ENCODE data around the gene SH3RF2. TPM values are rescaled to one million over a fixed set of nuclear protein-coding genes. Genes with fewer than 3 reads are reported as not detected.

SH3RF2 gene
- total RNA-seq, 2 experiments from 2014 or later = not detected

DNA sequence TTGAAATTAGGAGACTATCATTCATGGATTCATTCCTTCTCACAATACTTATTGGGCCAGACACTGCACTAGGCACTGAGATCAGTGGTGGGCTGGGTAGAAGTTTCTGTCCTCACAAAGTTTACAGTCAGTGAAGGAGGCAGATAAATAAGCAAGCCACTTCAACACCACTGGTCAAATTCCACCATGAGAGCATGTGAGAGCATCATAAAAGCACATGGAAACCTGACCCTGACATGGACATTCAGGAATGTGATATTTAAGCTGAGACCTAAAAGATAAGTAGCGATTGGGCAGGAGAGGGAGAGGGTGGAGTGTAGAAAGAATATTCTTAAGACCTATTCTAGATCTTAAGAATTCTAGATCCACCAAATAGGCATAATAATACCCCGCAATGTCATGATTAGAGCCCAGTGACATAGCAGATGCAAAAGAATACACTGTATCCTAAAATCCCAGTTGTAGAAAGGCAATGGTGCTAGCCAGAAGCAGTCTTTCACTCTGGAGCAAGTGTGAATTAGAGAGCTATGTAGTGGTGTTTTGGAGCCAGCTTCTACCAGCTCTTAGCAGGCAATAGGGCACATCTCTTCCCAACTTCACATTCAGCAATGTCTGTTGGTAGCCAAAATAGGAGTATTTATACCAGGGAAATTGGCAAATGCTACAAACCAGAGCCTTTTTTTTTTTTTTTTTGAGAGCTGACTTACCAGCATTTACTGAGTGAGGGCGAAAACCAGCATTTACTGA lies 46.4 kb downstream of the SH3RF2 start:
- no TSS peak for BruUV-seq (replicated peaks)
- Histone ChIP-seq H3K4me1 (ENCODE audit: insufficient read depth, low read length, poor library complexity, severe bottlenecking) (no peaks in the 10 kb centered on the region), H3K4me3 (ENCODE audit: low read depth, low read length, poor library complexity, severe bottlenecking) (no peak overlapping the region), H2AFZ (ENCODE audit: low read length) (no peak overlapping the region), H3K27ac (ENCODE audit: low read depth, low read length, poor library complexity, severe bottlenecking) (no peak overlapping the region), H3K36me3 (ENCODE audit: insufficient read depth, low read length) (no peaks in the 10 kb centered on the region), H4K20me1 (ENCODE audit: insufficient read depth, low read length) (no peaks in the 10 kb centered on the region), H3K4me2 (ENCODE audit: low read length) (no peak overlapping the region), H3K79me2 (ENCODE audit: insufficient read depth, low read depth, low read length) (no peaks in the 10 kb centered on the region), H3K9me2 (ENCODE audit: insufficient read depth, low read length) (no peaks in the 10 kb centered on the region), H3K9me3 (ENCODE audit: low read length) (no peaks in the 10 kb centered on the region)
- TF ChIP-seq, protein P1, sequence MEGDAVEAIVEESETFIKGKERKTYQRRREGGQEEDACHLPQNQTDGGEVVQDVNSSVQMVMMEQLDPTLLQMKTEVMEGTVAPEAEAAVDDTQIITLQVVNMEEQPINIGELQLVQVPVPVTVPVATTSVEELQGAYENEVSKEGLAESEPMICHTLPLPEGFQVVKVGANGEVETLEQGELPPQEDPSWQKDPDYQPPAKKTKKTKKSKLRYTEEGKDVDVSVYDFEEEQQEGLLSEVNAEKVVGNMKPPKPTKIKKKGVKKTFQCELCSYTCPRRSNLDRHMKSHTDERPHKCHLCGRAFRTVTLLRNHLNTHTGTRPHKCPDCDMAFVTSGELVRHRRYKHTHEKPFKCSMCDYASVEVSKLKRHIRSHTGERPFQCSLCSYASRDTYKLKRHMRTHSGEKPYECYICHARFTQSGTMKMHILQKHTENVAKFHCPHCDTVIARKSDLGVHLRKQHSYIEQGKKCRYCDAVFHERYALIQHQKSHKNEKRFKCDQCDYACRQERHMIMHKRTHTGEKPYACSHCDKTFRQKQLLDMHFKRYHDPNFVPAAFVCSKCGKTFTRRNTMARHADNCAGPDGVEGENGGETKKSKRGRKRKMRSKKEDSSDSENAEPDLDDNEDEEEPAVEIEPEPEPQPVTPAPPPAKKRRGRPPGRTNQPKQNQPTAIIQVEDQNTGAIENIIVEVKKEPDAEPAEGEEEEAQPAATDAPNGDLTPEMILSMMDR (conservative IDR thresholded peaks at IDR 0.05; ENCODE audit: low read length) = no peak
- TF ChIP-seq EZH2phosphoT487 (IDR thresholded peaks at IDR 0.05; ENCODE audit: borderline replicate concordance, low read depth, low read length) = no peak
- DNase-seq (ENCODE audit: low spot score) = no peak
- ChIA-PET CTCF (ENCODE audit: unreplicated experiment) (no interaction called here), POLR2A (interaction anchor here (0.6 to 1.1 kb wide), 3 partner anchors 16 to 200 kb away, joined by 3 to 6 read pairs (median 4); no protein-coding TSS in a partner anchor)
- intact Hi-C loops (cut with micrococcal nuclease; ENCODE audit: unreplicated experiment) = no loop called here

DNA sequence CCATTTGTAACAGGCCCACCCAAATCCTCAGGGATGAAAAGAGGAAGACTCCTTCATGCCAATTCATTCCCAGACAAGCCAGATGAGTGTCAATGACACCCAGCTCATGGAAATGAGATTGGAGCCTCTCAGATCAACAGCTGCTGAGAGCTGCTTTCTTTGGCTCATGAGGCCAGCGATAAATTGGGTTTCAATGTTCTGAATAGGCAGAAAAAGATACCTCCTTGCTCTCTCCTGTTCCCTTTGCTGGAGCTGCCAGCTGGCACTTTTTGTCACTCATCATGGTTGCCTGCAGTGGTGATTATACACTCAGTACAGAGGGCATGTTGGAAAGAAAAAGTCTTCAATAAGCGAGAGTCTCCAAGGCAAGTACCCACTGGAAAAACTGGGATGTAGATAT lies 47.1 kb downstream of the SH3RF2 start:
- H2AFZ ChIP-seq (ENCODE audit: low read length) = no peak overlapping the region
- no peak for TF ChIP-seq EZH2phosphoT487 (IDR thresholded peaks at IDR 0.05; ENCODE audit: borderline replicate concordance, low read depth, low read length)
- TF ChIP-seq, protein P1 (conservative IDR thresholded peaks at IDR 0.05; ENCODE audit: low read length) = no peak
- no peak for DNase-seq (ENCODE audit: low spot score)
- no peaks in the 10 kb centered on the region for H3K9me3 ChIP-seq (ENCODE audit: low read length)
- BruUV-seq (replicated peaks) = no TSS peak
- H3K4me3 ChIP-seq (ENCODE audit: low read depth, low read length, poor library complexity, severe bottlenecking) = no peak overlapping the region
- no peak overlapping the region for H3K4me2 ChIP-seq (ENCODE audit: low read length)
- no peaks in the 10 kb centered on the region for H3K36me3 ChIP-seq (ENCODE audit: insufficient read depth, low read length)
- intact Hi-C loops (cut with micrococcal nuclease; ENCODE audit: unreplicated experiment) = no loop called here
- no peaks in the 10 kb centered on the region for H3K79me2 ChIP-seq (ENCODE audit: insufficient read depth, low read depth, low read length)
- H3K4me1 ChIP-seq (ENCODE audit: insufficient read depth, low read length, poor library complexity, severe bottlenecking) = no peaks in the 10 kb centered on the region
- ChIA-PET CTCF (ENCODE audit: unreplicated experiment) (no interaction called here), POLR2A (interaction anchor here (0.6 to 1.1 kb wide), 2 partner anchors 17 to 201 kb away, joined by 3 to 6 read pairs; no protein-coding TSS in a partner anchor)
- H3K9me2 ChIP-seq (ENCODE audit: insufficient read depth, low read length) = no peaks in the 10 kb centered on the region
- no peaks in the 10 kb centered on the region for H4K20me1 ChIP-seq (ENCODE audit: insufficient read depth, low read length)
- H3K27ac ChIP-seq (ENCODE audit: low read depth, low read length, poor library complexity, severe bottlenecking) = no peak overlapping the region

DNA sequence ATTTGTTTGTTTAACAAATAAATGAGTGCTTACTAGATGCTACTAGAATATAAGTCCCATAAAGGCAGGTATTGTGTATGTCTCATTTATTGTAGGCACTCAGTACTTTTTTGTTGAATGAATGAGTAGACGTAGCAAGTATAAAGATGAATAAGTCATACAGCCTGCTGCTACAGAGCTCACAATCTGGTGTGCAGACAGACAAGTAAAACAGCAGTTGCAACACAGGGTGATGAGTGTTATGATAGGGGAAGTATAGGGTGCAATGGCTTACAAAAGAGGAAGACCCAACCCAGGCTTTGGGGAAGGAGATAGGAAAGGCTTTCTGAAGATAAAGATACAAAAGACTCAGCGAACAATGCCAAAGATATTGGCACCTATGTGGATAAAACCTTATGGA lies 47.7 kb downstream of the SH3RF2 start:
- ChIA-PET POLR2A (interaction anchor here (1.1 kb wide), 1 partner anchor 201 kb away, joined by 6 read pairs; no protein-coding TSS in a partner anchor), CTCF (ENCODE audit: unreplicated experiment) (no interaction called here)
- H3K9me3 ChIP-seq (ENCODE audit: low read length) = no peaks in the 10 kb centered on the region
- no peaks in the 10 kb centered on the region for H3K9me2 ChIP-seq (ENCODE audit: insufficient read depth, low read length)
- intact Hi-C loops (cut with micrococcal nuclease; ENCODE audit: unreplicated experiment) = no loop called here
- DNase-seq (ENCODE audit: low spot score) = no peak
- no peak overlapping the region for H3K4me3 ChIP-seq (ENCODE audit: low read depth, low read length, poor library complexity, severe bottlenecking)
- no TSS peak for BruUV-seq (replicated peaks)
- H3K79me2 ChIP-seq (ENCODE audit: insufficient read depth, low read depth, low read length) = no peaks in the 10 kb centered on the region
- H4K20me1 ChIP-seq (ENCODE audit: insufficient read depth, low read length) = no peaks in the 10 kb centered on the region
- no peaks in the 10 kb centered on the region for H3K36me3 ChIP-seq (ENCODE audit: insufficient read depth, low read length)
- no peak overlapping the region for H3K4me2 ChIP-seq (ENCODE audit: low read length)
- no peak overlapping the region for H2AFZ ChIP-seq (ENCODE audit: low read length)
- no peak overlapping the region for H3K27ac ChIP-seq (ENCODE audit: low read depth, low read length, poor library complexity, severe bottlenecking)
- no peak for TF ChIP-seq EZH2phosphoT487 (IDR thresholded peaks at IDR 0.05; ENCODE audit: borderline replicate concordance, low read depth, low read length)
- TF ChIP-seq, protein P1 (conservative IDR thresholded peaks at IDR 0.05; ENCODE audit: low read length) = no peak
- H3K4me1 ChIP-seq (ENCODE audit: insufficient read depth, low read length, poor library complexity, severe bottlenecking) = no peaks in the 10 kb centered on the region

Measured in OCI-LY7 (cell line).